ENCODE results near the gene TBL3. TPM values are rescaled to one million over a fixed set of nuclear protein-coding genes. Genes with fewer than 3 reads are reported as not detected.

Gene TBL3
- total and polyA plus RNA-seq, 9 of the 15 experiments (the other 6 are each of a cell fraction or from before 2014, with no cell fraction given): 0.97 to 117 (median 24.5) TPM

- POLR2A ChIA-PET: interaction anchor here (0.8 to 1.0 kb wide), 2 partner anchors 127 to 128 kb away, joined by 3 to 5 read pairs; partner anchors contain the start of gene TRAF7
- in situ Hi-C loops (cut with MboI): no loop called here
- BruUV-seq (replicated peaks): TSS peak; percentile 68
- Histone ChIP-seq H3K9me1 (ENCODE audit: control insufficient read depth, insufficient read depth, low read length) (peaks cover 3% of the 10 kb centered on the region), H3K4me1 (replicated peaks in 1 of 2; ENCODE audit: control insufficient read depth in 2 of 2, insufficient read depth in 2 of 2, low read length in 2 of 2) (peaks cover 25 to 83% of the 10 kb centered on the region in 2 experiments; a peak in 4 of 5 replicates), H3K9me3 (replicated peaks; ENCODE audit: control insufficient read depth, insufficient read depth, low read depth, low read length) (no peaks in the 10 kb centered on the region), H2AFZ (ENCODE audit: low read depth, low read length) (peak overlapping the region; percentile 88), H3K9ac (ENCODE audit: insufficient read depth in 1 of 2, low read depth in 2 of 2, low read length in 2 of 2) (peak overlapping the region; percentile 46 to 85), H3K27ac (ENCODE audit: extremely low read depth, low read depth, low read length) (0 out of 3 replicates have a peak overlapping the region, but pooled peaks have one; percentile 56), H3K4me3 (peak overlapping the region; percentile 61), H3K4me2 (ENCODE audit: insufficient read depth, low read length) (peak overlapping the region; percentile 93), H4K20me1 (replicated peaks; ENCODE audit: control insufficient read depth, insufficient read depth, low read length) (0 out of 2 replicates have a peak, but pooled peaks cover 7% of the 10 kb centered on the region), H3K79me2 (ENCODE audit: control insufficient read depth, insufficient read depth, low read length) (peaks cover 16% of the 10 kb centered on the region), H3K27me3 (ENCODE audit: control insufficient read depth in 2 of 2, insufficient read depth in 2 of 2, low read length in 2 of 2) (no peaks in the 10 kb centered on the region), H3K36me3 (ENCODE audit: control insufficient read depth, insufficient read depth, low read length) (peaks cover 7% of the 10 kb centered on the region; the same call in 1 of the 3 replicates)
- 11% methylated on average over 25 of the region's 76 CpGs for WGBS (ENCODE audit: insufficient coverage, low coverage, missing lambda C conversion rate)
- intact Hi-C loops (cut with micrococcal nuclease): no loop called here
- CTCF ChIA-PET (ENCODE audit: low intra/inter-chr PET ratio): no interaction called here
- DNase-seq (ENCODE audit: extremely low read depth in 1 of 4, low spot score in 3 of 4): peak in 3 of 4 experiments; percentile 66 to 71 (median 67)
- FAIRE-seq: peak; percentile 83
- ATAC-seq: peak; percentile 12
- TF ChIP-seq ZNF134 (CRISPR knock-in tag; conservative IDR thresholded peaks at IDR 0.05): no peak
- TF ChIP-seq GTF2E2 (tag; IDR thresholded peaks at IDR 0.05): no peak
- TF ChIP-seq GATAD2B (IDR thresholded peaks at IDR 0.05; ENCODE audit: borderline replicate concordance): peak; percentile 63; the same call in 1 of the 2 replicates
- peak; percentile 10; the same call in 1 of the 2 replicates for TF ChIP-seq ETS1 (conservative IDR thresholded peaks at IDR 0.05; ENCODE audit: control insufficient read depth, low read depth, low read length)
- TF ChIP-seq ZNF655 (CRISPR knock-in tag; IDR thresholded peaks at IDR 0.05): no peak
- peak; percentile 77 for TF ChIP-seq MAX (CRISPR knock-in tag; IDR thresholded peaks at IDR 0.05)
- TF ChIP-seq BHLHE40 (IDR thresholded peaks at IDR 0.05; ENCODE audit: low read length): no peak
- TF ChIP-seq ETV5 (CRISPR knock-in tag; IDR thresholded peaks at IDR 0.05; ENCODE audit: low read depth): no peak
- peak; percentile 50; the same call in 1 of the 2 replicates for TF ChIP-seq HDAC2 (IDR thresholded peaks at IDR 0.05)
- peak; percentile 84; the same call in 1 of the 2 replicates for TF ChIP-seq NKRF (IDR thresholded peaks at IDR 0.05; ENCODE audit: borderline replicate concordance)
- 0 out of 2 replicates have a peak, but pooled peaks have one; percentile 24 for TF ChIP-seq DPF2 (IDR thresholded peaks at IDR 0.05)
- TF ChIP-seq PHF8 (IDR thresholded peaks at IDR 0.05; ENCODE audit: borderline replicate concordance, low read length): peak; percentile 44; the same call in 1 of the 2 replicates
- no peak for TF ChIP-seq COPS2 (conservative IDR thresholded peaks at IDR 0.05)
- no peak for TF ChIP-seq TBL1XR1 (IDR thresholded peaks at IDR 0.05; ENCODE audit: low read length in 2 of 2)
- no peak for TF ChIP-seq ELF1 (tag; IDR thresholded peaks at IDR 0.05)
- no peak for TF ChIP-seq ZNF583 (CRISPR knock-in tag; IDR thresholded peaks at IDR 0.05)
Observed at GRCh38 chr16:2027024-2028010, 55.5 kb downstream of the TBL3 start.
